HepG2 (cell line): ENCODE results near the gene DLG5. TPM values are rescaled to one million over a fixed set of nuclear protein-coding genes. Genes with fewer than 3 reads are reported as not detected.

ENCODE experiments used
- BCLAF1 ChIP-seq: fragments of 450-650 bp; IDR thresholded peaks from 2 replicates; pipeline ENCODE4 v1.6.1; 2017; ENCODE audit warnings: mild to moderate bottlenecking
- CAMTA2 ChIP-seq: sonication (generic); formaldehyde crosslinking; IDR thresholded peaks from 2 replicates; pipeline ENCODE4 v1.4.0; 2020; ENCODE audit warnings: mild to moderate bottlenecking, missing genetic modification reagents, borderline replicate concordance
- HIVEP1 ChIP-seq: sonication (generic); formaldehyde crosslinking; IDR thresholded peaks from 2 replicates; pipeline ENCODE4 v1.4.0; 2020; ENCODE audit warnings: mild to moderate bottlenecking, missing genetic modification reagents
- HMG20A ChIP-seq: IDR thresholded peaks from 2 replicates; pipeline ENCODE4 v1.6.1; 2016; ENCODE audit warnings: borderline replicate concordance
- NR2F6 ChIP-seq, 2 experiments: IDR thresholded peaks; 2 replicates each; pipeline ENCODE4 v1.6.1; 2016; ENCODE audit warnings: antibody characterized with exemption in 1 of 2, mild to moderate bottlenecking in 1 of 2
- RAD51 ChIP-seq: fragments of 450-650 bp; IDR thresholded peaks from 2 replicates; pipeline ENCODE4 v1.6.1; 2016; ENCODE audit warnings: borderline replicate concordance
- SALL2 ChIP-seq: sonication (generic); formaldehyde crosslinking; IDR thresholded peaks from 2 replicates; pipeline ENCODE4 v1.8.1; 2023; ENCODE audit warnings: mild to moderate bottlenecking, missing genetic modification reagents, inconsistent platforms
- TCF7 ChIP-seq: sonication (generic); IDR thresholded peaks from 2 replicates; pipeline ENCODE4 v1.6.1; 2016; ENCODE audit warnings: antibody characterized with exemption, low read depth
- TEF ChIP-seq: sonication (generic); formaldehyde crosslinking; IDR thresholded peaks from 2 replicates; pipeline ENCODE4 v1.5.0; 2020; ENCODE audit warnings: missing genetic modification reagents
- ZBTB40 ChIP-seq, 2 experiments: fragments of 450-650 bp in 1 of 2; sonication (generic) in 1 of 2; formaldehyde crosslinking in 1 of 2; IDR thresholded peaks; 2 replicates each; pipeline versions ENCODE4 v1.6.1 to v1.8.0; 2016 to 2022; ENCODE audit warnings: antibody characterized with exemption in 1 of 2, mild to moderate bottlenecking in 1 of 2, missing genetic modification reagents in 1 of 2
- ZFX ChIP-seq: sonication (generic); formaldehyde crosslinking; IDR thresholded peaks from 2 replicates; pipeline ENCODE4 v1.4.0; 2020; ENCODE audit warnings: mild to moderate bottlenecking, low read depth, missing genetic modification reagents, moderate library complexity
- ZNF121 ChIP-seq: sonication (generic); formaldehyde crosslinking; IDR thresholded peaks from 2 replicates; pipeline ENCODE4 v1.5.0; 2020; ENCODE audit warnings: mild to moderate bottlenecking, missing genetic modification reagents
- ZNF343 ChIP-seq: sonication (generic); formaldehyde crosslinking; IDR thresholded peaks from 2 replicates; pipeline ENCODE4 v1.4.0; 2020; ENCODE audit warnings: mild to moderate bottlenecking, missing genetic modification reagents
- ZNF383 ChIP-seq: sonication (generic); formaldehyde crosslinking; IDR thresholded peaks from 2 replicates; pipeline ENCODE4 v1.4.0; 2020; ENCODE audit warnings: missing genetic modification reagents, mild to moderate bottlenecking, borderline replicate concordance
- ZNF737 ChIP-seq: sonication (generic); formaldehyde crosslinking; IDR thresholded peaks from 2 replicates; pipeline ENCODE4 v1.5.0; 2020; ENCODE audit warnings: missing genetic modification reagents, mild to moderate bottlenecking, borderline replicate concordance
- ZNF777 ChIP-seq: sonication (generic); formaldehyde crosslinking; IDR thresholded peaks from 2 replicates; pipeline ENCODE4 v1.4.0; 2020; ENCODE audit warnings: missing genetic modification reagents
- polyA plus RNA-seq, 8 experiments: library from polyadenylated mRNA; depleted of rRNA in 3 of 8; stranded (reverse) in 7 of 8; unstranded in 1 of 8; fragments of >200 nt; fragmentation: Illumina TruSeq in 4 of 8; extraction: Trizol in 4 of 8; gene quantifications; 2 replicates each; pipeline versions ENCODE4 v1.2.1 to v1.2.3, GENCODE V29; 2011 to 2016; ENCODE audit warnings: low read depth in 4 of 8, missing spikeins in 1 of 8, mixed read lengths in 1 of 8; ENCODE audit not compliant: insufficient read depth in 1 of 8
- total RNA-seq, 5 experiments: library from RNA; depleted of rRNA; stranded (reverse); fragments of >200 nt; fragmentation: Illumina TruSeq; extraction: Trizol; gene quantifications; 2 replicates each; pipeline ENCODE4 v1.2.3, GENCODE V29; 2016; ENCODE audit warnings: low read depth in 1 of 5

DLG5 gene
- total and polyA plus RNA-seq, 2 of the 13 experiments (the other 11 are each of a cell fraction or from before 2014, with no cell fraction given): 15.5 to 18.2 TPM

- TF ChIP-seq ZBTB40 (IDR thresholded peaks at IDR 0.05) (no peak), ZBTB40 (CRISPR knock-in tag; IDR thresholded peaks at IDR 0.05) (no peak), HMG20A (no peak), RAD51 (no peak), CAMTA2 (no peak; the same call in 1 of the 2 replicates), TEF (CRISPR knock-in tag) (no peak), BCLAF1 (no peak), ZNF777 (CRISPR knock-in tag) (no peak), HIVEP1 (no peak), ZNF383 (CRISPR knock-in tag) (no peak), NR2F6 (IDR thresholded peaks at IDR 0.05) (no peak), NR2F6 (CRISPR knock-in tag; IDR thresholded peaks at IDR 0.05) (peak; percentile 48; the same call in 1 of the 2 replicates), TCF7 (no peak), ZNF737 (CRISPR knock-in tag) (no peak), SALL2 (no peak), ZFX (CRISPR knock-in tag) (peak; percentile 58), ZNF121 (CRISPR knock-in tag) (peak; percentile 63), ZNF343 (no peak)
Measured at GRCh38 chr10:77889277-77889903, 37.2 kb downstream of the DLG5 start (continued).
